Small intestine (tissue), 7 donors: ENCODE measurements around the gene TTLL7. TPM values are rescaled to one million over a fixed set of nuclear protein-coding genes. Genes with fewer than 3 reads are reported as not detected.
"Not testable (repeated sequence)": the region's sequence is repeated elsewhere in the genome, so short reads cannot be mapped to it uniquely, and the experiment has no call there.

Experiments
- DNase-seq, 2 donors: peaks; one replicate each; pipeline versions ENCODE4 v3.0.0 to v3.0.0-alpha.2; 2013
- FAIRE-seq: peaks from 2 replicates; lab custom pipeline; 2012; peaks lifted over from hg19 to GRCh38; lab: Jason Lieb, UNC
- H3K27ac ChIP-seq, 3 donors: one replicate each; pipeline ENCODE4 v1.5.1; 2013; ENCODE audit warnings: low read length in 2 of 3, mild to moderate bottlenecking in 2 of 3, control low read depth in 1 of 3, inconsistent platforms in 1 of 3, low read depth in 1 of 3, moderate library complexity in 1 of 3
- H3K27me3 ChIP-seq, 3 donors: one replicate each; pipeline ENCODE4 v1.6.1; 2013; ENCODE audit warnings: low read length in 3 of 3, inconsistent platforms in 1 of 3; ENCODE audit not compliant: control insufficient read depth in 3 of 3, insufficient read depth in 3 of 3
- H3K36me3 ChIP-seq, 3 donors: one replicate each; pipeline ENCODE4 v1.6.1; 2013; ENCODE audit warnings: low read length in 3 of 3, inconsistent platforms in 1 of 3, low read depth in 1 of 3, mild to moderate bottlenecking in 1 of 3, moderate library complexity in 1 of 3; ENCODE audit not compliant: control insufficient read depth in 3 of 3, insufficient read depth in 2 of 3
- H3K4me1 ChIP-seq, 3 donors: one replicate each; pipeline ENCODE4 v1.6.1; 2013; ENCODE audit warnings: low read length in 2 of 3, inconsistent platforms in 1 of 3, low read depth in 1 of 3, mild to moderate bottlenecking in 1 of 3, moderate library complexity in 1 of 3; ENCODE audit not compliant: control insufficient read depth in 3 of 3, insufficient read depth in 2 of 3
- H3K4me3 ChIP-seq, 3 donors: one replicate each; pipeline ENCODE4 v1.5.1; 2013; ENCODE audit warnings: low read length in 3 of 3, control low read depth in 1 of 3, inconsistent platforms in 1 of 3, low read depth in 1 of 3, mild to moderate bottlenecking in 1 of 3, moderate library complexity in 1 of 3
- H3K9me3 ChIP-seq, 2 donors: one replicate each; pipeline ENCODE4 v1.6.1; 2013; ENCODE audit warnings: low read depth in 1 of 2, low read length in 1 of 2; ENCODE audit not compliant: control insufficient read depth in 2 of 2, insufficient read depth in 1 of 2
- WGBS, 3 donors: extraction: QIAGEN DNeasy Blood & Tissue Kit; methylation state at CpG; one replicate each; pipeline ENCODE4 v1.1.7; 2013; 5-methylcytosine and 5-hydroxymethylcytosine counted together
- polyA plus RNA-seq, 4 donors: library from polyadenylated mRNA; stranded (reverse) in 3 of 4; unstranded in 1 of 4; fragments of 200-250 nt in 3 of 4; fragments of 120-200 nt in 1 of 4; gene quantifications; one replicate each; pipeline versions ENCODE4 v1.2.1 to v1.2.3, GENCODE V29; 2013
- donor health status: healthy with polysubstance abuse.
- donor health status: control.
- donor health status: control.
- donor health status: Bipolar disorder and iron deficiency.
- donor health status: healthy.

TTLL7 gene
- polyA plus RNA-seq, 4 donors: 0.54 to 1.8 (median 1.6) TPM; not detected in 1

- Histone ChIP-seq H3K36me3 (no peaks in the 10 kb centered on the region), H3K27ac (no peak overlapping the region), H3K4me1 (no peaks in the 10 kb centered on the region), H3K27me3 (peaks cover 0 to 8% (median 0%) of the 10 kb centered on the region in 3 donors), H3K9me3 (peaks cover 0 to 4% of the 10 kb centered on the region in 2 donors), H3K4me3 (no peak overlapping the region)
- WGBS, 3 donors: 53 to 85% (median 65%) methylated on average over 2 of the region's 2 CpGs
- DNase-seq: no peak
- no peak for FAIRE-seq
Observed at GRCh38 chr1:83990734-83991133, 8.2 kb downstream of the TTLL7 start.

GRCh38 chr1:83985048-83985447, 13.9 kb downstream of the TTLL7 start:
- peaks cover 0 to 8% of the 10 kb centered on the region in 2 donors for H3K9me3 ChIP-seq
- DNase-seq (peak; percentile 18 to 35), FAIRE-seq (no peak)
- WGBS, 3 donors: 35 to 77% (median 58%) methylated on average over 3 of the region's 3 CpGs
- no peak overlapping the region for H3K4me3 ChIP-seq
- H3K27ac ChIP-seq: no peak overlapping the region
- H3K27me3 ChIP-seq: no peaks in the 10 kb centered on the region
- no peaks in the 10 kb centered on the region for H3K4me1 ChIP-seq
- no peaks in the 10 kb centered on the region for H3K36me3 ChIP-seq

GRCh38 chr1:83983918-83984317, 15.0 kb downstream of the TTLL7 start:
- H3K4me3 ChIP-seq, H3K36me3 ChIP-seq, H3K27ac ChIP-seq, DNase-seq, H3K9me3 ChIP-seq, FAIRE-seq, H3K27me3 ChIP-seq, H3K4me1 ChIP-seq: not testable (repeated sequence)
- 71 to 93% (median 92%) methylated on average over 1 of the region's 1 CpG for WGBS, 3 donors

- Histone ChIP-seq H3K36me3 (no peaks in the 10 kb centered on the region), H3K27ac (no peak overlapping the region), H3K27me3 (no peaks in the 10 kb centered on the region), H3K9me3 (no peaks in the 10 kb centered on the region), H3K4me1 (no peaks in the 10 kb centered on the region), H3K4me3 (no peak overlapping the region)
- FAIRE-seq (no peak), DNase-seq (no peak)
- WGBS, 3 donors: 83 to 93% (median 89%) methylated on average over 1 of the region's 1 CpG
Observed at GRCh38 chr1:83978056-83978455, 20.9 kb downstream of the TTLL7 start.

- FAIRE-seq (peak; percentile 10), DNase-seq (no peak)
- no peaks in the 10 kb centered on the region for H3K36me3 ChIP-seq
- no peaks in the 10 kb centered on the region for H3K9me3 ChIP-seq
- H3K27me3 ChIP-seq: no peaks in the 10 kb centered on the region
- H3K4me1 ChIP-seq: no peaks in the 10 kb centered on the region
- H3K4me3 ChIP-seq: no peak overlapping the region
- H3K27ac ChIP-seq: no peak overlapping the region
- WGBS, 3 donors: 81 to 89% (median 84%) methylated on average over 4 of the region's 4 CpGs
Observed at GRCh38 chr1:83976920-83977319, 22.0 kb downstream of the TTLL7 start.

GRCh38 chr1:83970802-83971201, 28.1 kb downstream of the TTLL7 start:
- H3K4me1 ChIP-seq: no peaks in the 10 kb centered on the region
- no peak overlapping the region for H3K4me3 ChIP-seq
- H3K27me3 ChIP-seq: peaks cover 0 to 2% (median 0%) of the 10 kb centered on the region in 3 donors
- H3K36me3 ChIP-seq: no peaks in the 10 kb centered on the region
- DNase-seq (no peak), FAIRE-seq (no peak)
- 79 to 95% (median 92%) methylated on average over 1 of the region's 1 CpG for WGBS, 3 donors
- H3K27ac ChIP-seq: no peak overlapping the region
- H3K9me3 ChIP-seq: no peaks in the 10 kb centered on the region

- no peak overlapping the region for H3K27ac ChIP-seq
- no peak for DNase-seq
- H3K4me3 ChIP-seq: no peak overlapping the region
- H3K27me3 ChIP-seq: peaks cover 0 to 2% (median 0%) of the 10 kb centered on the region in 3 donors
- no peaks in the 10 kb centered on the region for H3K9me3 ChIP-seq
- no peaks in the 10 kb centered on the region for H3K36me3 ChIP-seq
- peak; percentile 57 for FAIRE-seq
- no peaks in the 10 kb centered on the region for H3K4me1 ChIP-seq
Observed at GRCh38 chr1:83970114-83970513, 28.8 kb downstream of the TTLL7 start.

- WGBS, 3 donors: 85 to 95% (median 95%) methylated on average over 1 of the region's 1 CpG
- DNase-seq: no peak
- Histone ChIP-seq H3K9me3 (no peaks in the 10 kb centered on the region), H3K36me3 (no peaks in the 10 kb centered on the region), H3K27ac (no peak overlapping the region), H3K4me1 (no peaks in the 10 kb centered on the region), H3K4me3 (no peak overlapping the region), H3K27me3 (peaks cover 0 to 2% (median 0%) of the 10 kb centered on the region in 3 donors)
- FAIRE-seq: no peak
Observed at GRCh38 chr1:83967336-83967735, 31.6 kb downstream of the TTLL7 start.

DNA sequence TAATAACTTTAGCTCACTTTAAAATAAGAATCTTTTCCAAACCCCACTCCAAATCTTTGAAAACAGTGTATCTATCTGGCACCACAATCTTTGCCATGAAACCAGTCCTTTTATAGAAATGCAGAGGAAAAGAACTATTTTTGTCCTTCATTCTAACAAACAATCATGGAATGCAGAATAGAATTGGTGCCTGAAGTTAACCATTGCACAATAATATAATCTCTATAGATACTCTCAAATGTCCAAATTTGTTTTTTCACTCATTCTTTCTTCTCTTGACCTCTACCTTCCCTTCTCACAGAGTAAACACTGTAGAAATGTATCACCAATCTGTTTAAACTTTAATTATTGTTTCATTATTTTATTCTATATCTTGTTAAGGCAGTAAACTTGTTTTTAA, 34.8 kb downstream of the TTLL7 start:
- DNase-seq: no peak
- Histone ChIP-seq H3K36me3 (no peaks in the 10 kb centered on the region), H3K4me3 (no peak overlapping the region), H3K27ac (no peak overlapping the region), H3K9me3 (no peaks in the 10 kb centered on the region), H3K4me1 (no peaks in the 10 kb centered on the region), H3K27me3 (no peaks in the 10 kb centered on the region)
- no peak for FAIRE-seq
